ENCODE measurements around the gene APBA2.

- TF ChIP-seq POLR2A (IDR thresholded peaks at IDR 0.05) (no peak), CTCF (IDR thresholded peaks at IDR 0.05) (no peak)
Observed at GRCh38 chr15:29071882-29072273, 186.1 kb downstream of the APBA2 start.
